Ovary (tissue), 3 donors: ENCODE results near the gene VWA7.

ENCODE experiments used
- EP300 ChIP-seq: sonication (generic); formaldehyde crosslinking; IDR thresholded peaks from one replicate; pipeline ENCODE4 v1.6.1; 2017; ENCODE audit warnings: antibody characterized with exemption
- POLR2A ChIP-seq: fragments of 450-650 bp; IDR thresholded peaks from one replicate; pipeline ENCODE4 v1.6.1; 2017; ENCODE audit warnings: antibody characterized with exemption, mild to moderate bottlenecking, moderate library complexity
- TF ChIP-seq, protein P1 (sequence below), 3 donors: fragments of 450-650 bp in 2 of 3; fragments of 200-600 bp in 1 of 3; IDR thresholded peaks; one replicate each; pipeline versions ENCODE4 v1.5.1 to v1.8.0; 2016 to 2022; ENCODE audit warnings: antibody characterized with exemption in 3 of 3, mild to moderate bottlenecking in 1 of 3
- donor health status: DM: no; HTN: no; CAD: no.

DNA sequence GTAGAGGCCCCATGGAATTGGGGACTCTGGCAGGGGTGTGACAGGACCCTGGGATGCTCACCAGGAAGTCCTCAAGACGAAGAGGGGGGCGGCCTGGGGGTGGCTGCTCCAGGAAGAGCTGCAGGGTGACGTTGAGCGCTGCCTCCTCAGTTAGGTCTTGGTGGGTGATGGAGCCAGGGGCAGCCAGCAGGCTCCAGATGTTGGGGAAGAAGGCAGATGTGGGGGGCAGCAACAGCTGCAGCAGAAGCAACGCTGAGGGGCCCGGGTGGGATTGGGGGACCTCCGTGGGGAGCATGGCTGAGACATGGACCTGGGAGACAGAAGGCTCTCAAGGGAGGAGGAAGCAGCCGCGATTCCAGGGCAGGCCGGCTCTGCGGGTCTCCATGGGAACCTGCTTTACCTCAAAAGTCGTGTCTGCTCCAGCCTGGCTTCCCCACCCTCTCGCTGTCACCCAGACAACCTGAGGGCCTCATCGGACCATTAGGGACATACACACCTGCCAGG lies 591 bp downstream of the VWA7 start:
- TF ChIP-seq, protein P1, sequence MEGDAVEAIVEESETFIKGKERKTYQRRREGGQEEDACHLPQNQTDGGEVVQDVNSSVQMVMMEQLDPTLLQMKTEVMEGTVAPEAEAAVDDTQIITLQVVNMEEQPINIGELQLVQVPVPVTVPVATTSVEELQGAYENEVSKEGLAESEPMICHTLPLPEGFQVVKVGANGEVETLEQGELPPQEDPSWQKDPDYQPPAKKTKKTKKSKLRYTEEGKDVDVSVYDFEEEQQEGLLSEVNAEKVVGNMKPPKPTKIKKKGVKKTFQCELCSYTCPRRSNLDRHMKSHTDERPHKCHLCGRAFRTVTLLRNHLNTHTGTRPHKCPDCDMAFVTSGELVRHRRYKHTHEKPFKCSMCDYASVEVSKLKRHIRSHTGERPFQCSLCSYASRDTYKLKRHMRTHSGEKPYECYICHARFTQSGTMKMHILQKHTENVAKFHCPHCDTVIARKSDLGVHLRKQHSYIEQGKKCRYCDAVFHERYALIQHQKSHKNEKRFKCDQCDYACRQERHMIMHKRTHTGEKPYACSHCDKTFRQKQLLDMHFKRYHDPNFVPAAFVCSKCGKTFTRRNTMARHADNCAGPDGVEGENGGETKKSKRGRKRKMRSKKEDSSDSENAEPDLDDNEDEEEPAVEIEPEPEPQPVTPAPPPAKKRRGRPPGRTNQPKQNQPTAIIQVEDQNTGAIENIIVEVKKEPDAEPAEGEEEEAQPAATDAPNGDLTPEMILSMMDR (IDR thresholded peaks at IDR 0.05), result no peak
- TF ChIP-seq POLR2A (no peak), EP300 (no peak)
